CD4-positive, alpha-beta T cell (primary cell): Measurements from ENCODE around the gene ZSCAN31. TPM values are rescaled to one million over a fixed set of nuclear protein-coding genes. Genes with fewer than 3 reads are reported as not detected.
"Not testable (repeated sequence)": the region's sequence is repeated elsewhere in the genome, so short reads cannot be mapped to it uniquely, and the experiment has no call there.

Source experiments
- ATAC-seq: fragments of 200-7000 bp; cut with Tn5 transposase; one replicate; pipeline ENCODE4 v1.10.0; 2022; ENCODE audit warnings: mild to moderate bottlenecking; ENCODE audit not compliant: poor library complexity
- CTCF ChIA-PET: fragments of 350-600 bp; sonication (Branson Sonifier 250); formaldehyde crosslinking; loops from one replicate; lab custom pipeline; 2021; ENCODE audit warnings: antibody characterized with exemption, inconsistent platforms; lab: Charles Lee
- POLR2A ChIA-PET: fragments of 350-600 bp; sonication (Branson Sonifier 250); formaldehyde crosslinking; loops from one replicate; lab custom pipeline; 2021; ENCODE audit warnings: antibody characterized with exemption, inconsistent platforms; lab: Charles Lee
- DNase-seq, 14 experiments: peaks; one replicate each; pipeline ENCODE4 v3.0.0-alpha.2; 2013 to 2020; ENCODE audit warnings: mixed read lengths in 2 of 14
- H3K27ac ChIP-seq, 2 donors: one replicate each; pipeline versions ENCODE4 v1.5.1 to v1.7.0; 2013; ENCODE audit warnings: low read length in 2 of 2, low read depth in 1 of 2, mild to moderate bottlenecking in 1 of 2
- H3K27me3 ChIP-seq, 2 experiments: 1 replicate in 1 of 2; 2 replicates in 1 of 2; pipeline versions ENCODE4 v1.6.1 to v1.7.0; 2013; ENCODE audit warnings: low read length in 2 of 2, control low read depth in 1 of 2, mild to moderate bottlenecking in 1 of 2, moderate library complexity in 1 of 2; ENCODE audit not compliant: insufficient read depth in 2 of 2, control insufficient read depth in 1 of 2
- H3K36me3 ChIP-seq: one replicate; pipeline ENCODE4 v1.6.1; 2013; ENCODE audit warnings: low read length, control low read depth; ENCODE audit not compliant: insufficient read depth
- H3K4me1 ChIP-seq: one replicate; pipeline ENCODE4 v1.6.1; 2013; ENCODE audit warnings: low read length, control low read depth; ENCODE audit not compliant: insufficient read depth
- H3K4me3 ChIP-seq: one replicate; pipeline ENCODE4 v1.5.1; 2013; ENCODE audit warnings: mild to moderate bottlenecking, low read length, moderate library complexity
- H3K9me3 ChIP-seq, 2 experiments: 1 replicate in 1 of 2; 2 replicates in 1 of 2; pipeline versions ENCODE4 v1.6.1 to v1.7.0; 2013; ENCODE audit warnings: low read length in 2 of 2, mild to moderate bottlenecking in 2 of 2, control low read depth in 1 of 2, moderate library complexity in 1 of 2; ENCODE audit not compliant: control insufficient read depth in 1 of 2, insufficient read depth in 1 of 2
- H3K27ac Mint-ChIP-seq: one replicate; pipeline ENCODE4 v1.8.0; 2020; ENCODE audit warnings: mixed read lengths
- H3K27me3 Mint-ChIP-seq: one replicate; pipeline ENCODE4 v1.8.0; 2021; ENCODE audit warnings: mixed read lengths
- H3K36me3 Mint-ChIP-seq: one replicate; pipeline ENCODE4 v1.8.0; 2021; ENCODE audit warnings: low read depth, mixed read lengths
- H3K4me1 Mint-ChIP-seq: one replicate; pipeline ENCODE4 v1.8.0; 2021; ENCODE audit warnings: low read depth, mixed read lengths
- H3K4me3 Mint-ChIP-seq: one replicate; pipeline ENCODE4 v1.8.0; 2020; ENCODE audit warnings: mild to moderate bottlenecking, mixed read lengths
- H3K9me3 Mint-ChIP-seq: one replicate; pipeline ENCODE4 v1.8.0; 2020; ENCODE audit warnings: mixed read lengths
- CTCF ChIP-seq: fragments of 200-600 bp; IDR thresholded peaks from one replicate; pipeline ENCODE4 v1.8.0; 2022; ENCODE audit warnings: antibody characterized with exemption, mild to moderate bottlenecking
- intact Hi-C, 2 experiments: fragments of 100-400 bp; cut with DNase I in 1 of 2; cut with micrococcal nuclease in 1 of 2; formaldehyde crosslinking; loops; one replicate each; pipeline versions ENCODE4 v1.15.1 to v1.9.0; 2023 to 2025; cut with DNase I, micrococcal nuclease
- total RNA-seq, 174 experiments: library from RNA in 2 of 174; stranded (reverse) in 2 of 174; gene quantifications; one replicate each; pipeline ENCODE4 v1.2.3 and lab custom pipeline; 2021 to 2026

ZSCAN31 gene
- total RNA-seq, 2 experiments from 2014 or later = 0.88 to 1.1 TPM

GRCh38 chr6:28312939-28313338 is 23.0 kb downstream of the ZSCAN31 start:
- no peak for DNase-seq
- Mint-ChIP-seq H3K27ac (no peak overlapping the region), H3K27me3 (peaks cover 28% of the 10 kb centered on the region), H3K36me3 (no peaks in the 10 kb centered on the region), H3K4me1 (no peaks in the 10 kb centered on the region), H3K9me3 (no peaks in the 10 kb centered on the region), H3K4me3 (no peak overlapping the region)
- CTCF ChIA-PET = no interaction called here
- no peak for TF ChIP-seq CTCF
- POLR2A ChIA-PET = no interaction called here
- H3K4me3 ChIP-seq = no peak overlapping the region
- intact Hi-C loops = no loop called here
- no peak for ATAC-seq
- H3K27ac ChIP-seq = no peak overlapping the region
- no peaks in the 10 kb centered on the region for H3K4me1 ChIP-seq
- H3K36me3 ChIP-seq = no peaks in the 10 kb centered on the region
- H3K27me3 ChIP-seq = peaks cover 0 to 6% of the 10 kb centered on the region in 2 experiments
- no peaks in the 10 kb centered on the region for H3K9me3 ChIP-seq

- Mint-ChIP-seq H3K27me3 (peaks cover 28% of the 10 kb centered on the region), H3K27ac (no peak overlapping the region), H3K36me3 (no peaks in the 10 kb centered on the region), H3K4me1 (no peaks in the 10 kb centered on the region), H3K9me3 (no peaks in the 10 kb centered on the region), H3K4me3 (no peak overlapping the region)
- H3K4me1 ChIP-seq = no peaks in the 10 kb centered on the region
- H3K9me3 ChIP-seq = no peaks in the 10 kb centered on the region
- no peaks in the 10 kb centered on the region for H3K36me3 ChIP-seq
- ChIA-PET CTCF (interaction anchor here (1.4 kb wide), 1 partner anchor 13 kb away, joined by 3 read pairs; no protein-coding TSS in a partner anchor), POLR2A (no interaction called here)
- ATAC-seq = no peak
- no peak for DNase-seq
- H3K4me3 ChIP-seq = no peak overlapping the region
- peaks cover 0 to 6% of the 10 kb centered on the region in 2 experiments for H3K27me3 ChIP-seq
- intact Hi-C loops = no loop called here
- no peak overlapping the region for H3K27ac ChIP-seq
- no peak for TF ChIP-seq CTCF
These were observed 24.7 kb downstream of the ZSCAN31 start for GRCh38 chr6:28311139-28311823.

DNA sequence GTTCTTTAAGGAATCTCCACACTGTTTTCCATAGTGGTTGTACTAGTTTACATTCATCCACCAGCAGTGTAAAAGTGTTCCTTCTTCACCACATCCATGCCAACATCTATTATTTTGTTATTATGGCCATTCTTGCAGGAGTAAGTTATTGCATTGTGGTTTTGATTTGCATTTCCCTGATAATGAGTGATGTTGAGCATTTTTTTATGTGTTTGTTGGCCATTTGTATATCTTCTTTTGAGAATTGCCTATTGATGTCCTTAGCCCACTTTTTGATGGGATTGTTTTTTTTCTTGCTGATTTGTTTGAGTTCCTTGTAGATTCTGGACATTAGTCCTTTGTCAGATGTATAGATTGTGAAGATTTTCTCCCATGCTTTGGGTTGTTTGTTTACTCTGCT is 29.6 kb downstream of the ZSCAN31 start:
- H3K27me3 Mint-ChIP-seq = peaks cover 13% of the 10 kb centered on the region
- H3K4me3 Mint-ChIP-seq, H3K4me1 ChIP-seq, H3K4me3 ChIP-seq, POLR2A ChIA-PET, H3K9me3 Mint-ChIP-seq, H3K36me3 ChIP-seq, H3K27ac ChIP-seq, CTCF ChIA-PET, H3K4me1 Mint-ChIP-seq, intact Hi-C loops, H3K36me3 Mint-ChIP-seq, H3K9me3 ChIP-seq, H3K27ac Mint-ChIP-seq, ATAC-seq, DNase-seq, H3K27me3 ChIP-seq: not testable (repeated sequence)

- Histone ChIP-seq H3K27me3 (no peaks in the 10 kb centered on the region), H3K9me3 (no peaks in the 10 kb centered on the region), H3K4me3 (no peak overlapping the region), H3K4me1 (peaks cover 4% of the 10 kb centered on the region), H3K36me3 (no peaks in the 10 kb centered on the region), H3K27ac (no peak overlapping the region)
- Mint-ChIP-seq H3K27ac (no peak overlapping the region), H3K4me1 (peaks cover 8% of the 10 kb centered on the region), H3K36me3 (no peaks in the 10 kb centered on the region), H3K4me3 (no peak overlapping the region), H3K9me3 (no peaks in the 10 kb centered on the region), H3K27me3 (no peaks in the 10 kb centered on the region)
- TF ChIP-seq CTCF = no peak
- DNase-seq (peak in 1 of 14 experiments; percentile 15), ATAC-seq (no peak)
- CTCF ChIA-PET = no interaction called here
- POLR2A ChIA-PET = no interaction called here
- intact Hi-C loops = no loop called here
These were observed 32.4 kb downstream of the ZSCAN31 start for GRCh38 chr6:28303570-28303969.
